Measurements from ENCODE around the gene TFAP2D.
A peak's percentile ranks its signal among the peaks of the same experiment; 100 is the strongest.

The TFAP2D gene

DNA sequence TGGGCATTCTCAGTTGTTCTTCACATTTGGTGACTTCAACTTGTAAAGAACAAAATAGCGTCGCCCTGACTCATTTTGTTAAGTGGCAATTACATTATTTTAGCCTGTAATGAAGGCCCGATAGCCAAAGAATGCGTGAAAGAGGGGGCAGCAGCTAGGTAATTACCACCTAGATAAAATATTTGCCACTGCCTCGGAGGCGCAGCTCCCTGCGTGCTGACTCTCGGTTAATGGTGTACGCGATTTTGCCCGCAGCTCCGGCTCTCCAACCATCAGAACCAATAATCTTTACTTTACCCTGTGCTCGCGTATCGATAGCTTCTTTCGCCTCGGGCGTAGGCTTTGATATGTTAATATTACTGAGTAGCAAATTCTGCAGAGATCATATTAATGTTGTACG, 8.7 kb downstream of the TFAP2D start:
- no peak for DNase-seq

DNA sequence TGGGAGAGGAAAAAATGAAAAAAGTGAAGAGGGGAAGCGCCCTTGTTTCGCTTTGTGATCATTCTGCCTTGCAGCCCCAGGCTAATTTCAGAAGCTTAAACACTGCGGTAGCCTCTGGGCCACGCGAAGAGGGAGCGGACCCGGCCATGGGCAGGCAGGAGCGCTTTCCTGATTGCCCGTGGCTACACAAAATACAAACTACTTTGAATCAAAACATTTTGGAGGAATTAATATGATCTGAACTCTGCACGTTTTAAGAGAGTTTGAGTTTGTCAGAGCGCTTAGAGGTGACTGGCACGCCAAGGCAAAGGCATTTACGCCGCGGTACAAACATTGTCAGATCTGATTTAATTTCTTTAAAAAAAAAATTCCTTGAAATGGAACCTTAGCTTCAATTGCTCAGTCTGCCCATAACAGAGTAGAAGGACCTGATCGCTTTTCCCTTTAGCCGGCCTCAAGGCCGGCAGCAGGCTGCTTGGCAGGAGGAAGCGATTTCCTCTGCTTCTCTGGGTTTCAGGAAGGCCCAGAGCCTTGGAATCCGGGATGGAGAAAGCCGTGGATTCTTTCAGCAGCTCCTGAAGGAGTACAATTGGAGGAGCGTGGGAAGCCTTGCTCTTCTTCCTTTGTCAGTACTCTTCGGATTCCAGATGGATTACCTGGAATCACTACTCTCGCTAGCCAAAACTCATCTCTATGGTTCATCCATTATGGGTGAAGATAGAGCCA, 9.7 kb downstream of the TFAP2D start:
- no peak for DNase-seq

DNA sequence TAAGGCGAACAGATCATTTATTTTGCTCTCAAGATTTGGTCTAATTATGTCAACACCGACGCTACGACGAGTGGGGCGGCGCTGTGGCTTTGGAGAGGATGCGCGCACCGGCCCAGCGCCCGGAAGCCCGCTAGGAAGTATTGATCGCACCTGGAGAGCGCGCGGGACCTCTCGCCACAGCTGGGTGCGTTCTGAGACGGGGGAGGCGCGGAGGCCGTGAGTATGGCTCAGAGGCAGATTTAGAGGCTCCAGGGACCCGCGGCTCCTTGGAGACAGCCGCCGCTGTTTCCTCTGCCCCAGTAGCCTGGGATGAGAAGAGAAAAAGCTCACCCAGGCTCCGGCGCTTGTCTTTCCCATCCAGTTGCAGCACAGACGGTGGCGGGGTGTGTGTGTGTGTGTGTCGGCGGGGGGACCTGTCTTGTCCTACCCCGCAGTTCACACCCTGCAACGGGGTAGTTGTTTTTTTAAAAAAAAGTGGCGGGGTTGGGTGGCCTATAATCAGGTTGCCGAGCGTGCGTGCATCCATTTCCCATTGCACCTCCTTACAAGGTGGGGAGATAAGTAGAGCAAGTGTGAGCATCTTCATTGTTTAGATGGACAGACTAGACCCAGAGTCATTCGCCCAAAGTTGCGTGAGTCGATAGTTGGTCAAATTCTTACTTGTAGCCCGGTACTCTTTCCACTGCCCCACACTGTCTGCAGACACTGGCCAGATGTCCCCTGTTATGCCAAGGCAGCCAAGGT, 11.2 kb downstream of the TFAP2D start:
- peak; percentile 43 for DNase-seq

DNA sequence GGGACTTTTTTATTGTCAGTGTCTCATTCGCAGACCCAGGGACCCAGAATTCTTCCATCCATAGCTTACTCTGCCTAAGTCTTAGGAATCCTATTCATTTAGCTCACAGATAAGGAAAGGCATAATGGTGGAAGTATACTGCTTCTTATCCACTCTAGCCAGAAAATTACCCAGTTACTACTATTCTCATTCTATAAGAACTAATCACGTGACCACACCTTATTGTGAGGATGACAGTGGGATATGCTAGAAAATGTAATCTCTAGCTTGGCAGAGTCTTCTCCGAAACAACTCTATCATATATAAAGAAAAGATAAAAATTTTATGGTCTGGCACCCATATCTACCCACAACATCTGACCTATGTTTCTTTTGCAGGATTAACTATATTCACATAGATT, 21.2 kb downstream of the TFAP2D start:
- DNase-seq = no peak

DNA sequence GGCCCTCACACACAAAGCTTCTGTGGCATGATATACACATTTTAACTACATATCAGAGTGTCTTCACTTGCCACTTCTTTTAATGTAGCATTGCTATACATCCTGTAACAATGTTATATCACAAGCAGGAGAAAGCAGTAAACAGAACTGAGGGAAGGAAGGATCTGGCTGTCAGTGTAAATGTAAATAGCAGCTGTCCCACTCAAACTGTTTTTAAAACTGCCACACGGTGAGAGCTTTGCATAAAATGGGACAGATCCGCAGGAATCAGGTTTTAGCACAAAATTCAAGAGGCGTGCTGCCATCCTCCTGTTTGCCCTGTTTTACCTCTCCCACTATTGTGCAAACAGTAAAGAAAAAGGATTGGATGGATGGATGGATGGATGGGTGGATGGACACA, 28.8 kb downstream of the TFAP2D start:
- no peak for DNase-seq

DNA sequence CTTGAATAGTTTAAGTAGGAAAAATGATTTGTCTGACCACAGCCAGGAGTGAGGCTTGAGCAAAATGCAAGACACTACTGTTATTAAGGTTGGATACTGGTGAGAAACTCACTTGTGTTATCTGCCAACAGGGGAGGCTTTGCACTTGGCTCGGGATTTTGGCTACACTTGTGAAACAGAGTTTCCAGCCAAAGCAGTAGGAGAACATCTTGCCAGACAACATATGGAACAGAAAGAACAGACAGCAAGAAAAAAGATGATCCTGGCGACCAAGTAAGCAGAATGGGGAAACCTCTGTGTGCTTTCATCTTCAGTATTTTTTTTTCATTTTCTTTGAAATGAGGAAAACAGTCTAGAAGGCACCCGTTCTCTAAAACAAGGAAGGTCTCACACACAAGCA, 31.6 kb downstream of the TFAP2D start:
- no peak for DNase-seq

DNA sequence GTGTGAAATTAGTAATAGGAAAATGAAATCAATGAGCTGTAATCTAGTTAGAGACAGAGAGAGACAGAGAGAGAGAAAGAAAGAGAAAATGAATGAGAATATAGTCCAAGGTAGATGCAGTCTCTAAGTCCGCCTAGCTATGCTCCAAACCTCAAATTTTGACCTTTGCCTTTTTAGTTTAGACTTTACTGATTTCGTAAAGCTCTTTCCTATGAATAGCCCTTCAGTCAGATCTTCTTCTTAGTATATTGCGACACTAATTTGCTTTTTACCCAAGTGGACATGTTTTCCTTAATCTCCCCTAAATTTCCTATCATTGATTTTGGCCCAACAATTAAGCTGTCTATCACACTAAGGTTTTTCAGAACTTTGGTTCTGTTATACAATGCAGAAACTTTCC, 49.5 kb downstream of the TFAP2D start:
- no peak for DNase-seq

DNA sequence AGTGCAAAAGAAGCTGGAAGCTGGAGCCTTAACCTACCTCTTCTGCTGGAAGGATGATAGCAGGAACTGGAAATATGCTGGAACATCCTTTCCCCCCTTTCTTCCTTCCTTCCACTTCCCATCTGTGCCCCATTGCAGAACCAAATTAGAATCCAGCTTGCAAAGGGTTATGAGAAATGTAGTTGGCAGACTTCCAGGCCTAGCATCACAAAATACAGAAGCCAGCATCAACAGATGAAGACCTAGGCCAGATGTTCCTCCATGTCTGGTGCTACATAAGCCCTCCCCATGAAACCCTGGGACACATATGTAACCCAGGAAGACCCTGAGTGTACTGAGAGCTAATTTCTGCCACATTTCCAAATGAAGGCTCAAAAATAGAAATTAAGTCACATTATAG, 65.4 kb downstream of the TFAP2D start:
- peak; percentile 69 for DNase-seq

DNA sequence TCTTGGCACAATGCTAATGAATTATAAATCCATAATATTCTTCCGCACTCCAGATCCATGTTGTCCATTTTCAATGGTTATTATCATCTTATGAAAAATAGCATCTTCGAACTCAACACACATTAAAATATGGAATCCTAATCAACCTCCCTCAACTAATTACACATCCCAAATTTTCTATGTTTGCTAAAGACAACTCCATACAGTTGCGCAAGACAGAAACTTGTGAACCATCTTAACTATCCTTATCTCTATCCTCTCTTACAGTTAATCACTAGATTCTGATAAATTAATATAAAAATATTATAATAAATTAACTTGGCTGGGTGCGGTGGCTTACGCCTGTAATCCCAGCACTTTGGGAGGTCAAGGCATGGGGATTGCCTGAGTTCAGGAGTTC, 67.1 kb downstream of the TFAP2D start:
- DNase-seq = no peak

DNA sequence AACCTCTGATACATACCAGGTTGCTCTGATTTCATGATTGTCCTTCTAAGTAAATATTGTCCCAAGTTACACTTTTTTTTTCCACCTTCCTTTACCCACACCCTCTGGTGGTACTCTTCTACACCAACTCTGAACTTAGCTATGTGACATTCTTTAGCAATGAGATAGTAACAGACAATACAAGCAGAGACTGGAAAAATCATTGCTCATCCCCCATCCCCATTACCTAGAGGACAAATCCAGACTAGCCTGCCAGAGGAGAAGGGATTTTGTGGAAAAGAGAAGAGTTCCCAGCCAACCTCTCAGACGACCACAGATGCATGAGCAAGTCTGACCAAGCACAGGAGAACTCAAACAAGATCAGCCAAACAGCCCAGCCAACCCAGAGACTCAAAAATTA, 72.6 kb downstream of the TFAP2D start:
- no peak for DNase-seq

DNA sequence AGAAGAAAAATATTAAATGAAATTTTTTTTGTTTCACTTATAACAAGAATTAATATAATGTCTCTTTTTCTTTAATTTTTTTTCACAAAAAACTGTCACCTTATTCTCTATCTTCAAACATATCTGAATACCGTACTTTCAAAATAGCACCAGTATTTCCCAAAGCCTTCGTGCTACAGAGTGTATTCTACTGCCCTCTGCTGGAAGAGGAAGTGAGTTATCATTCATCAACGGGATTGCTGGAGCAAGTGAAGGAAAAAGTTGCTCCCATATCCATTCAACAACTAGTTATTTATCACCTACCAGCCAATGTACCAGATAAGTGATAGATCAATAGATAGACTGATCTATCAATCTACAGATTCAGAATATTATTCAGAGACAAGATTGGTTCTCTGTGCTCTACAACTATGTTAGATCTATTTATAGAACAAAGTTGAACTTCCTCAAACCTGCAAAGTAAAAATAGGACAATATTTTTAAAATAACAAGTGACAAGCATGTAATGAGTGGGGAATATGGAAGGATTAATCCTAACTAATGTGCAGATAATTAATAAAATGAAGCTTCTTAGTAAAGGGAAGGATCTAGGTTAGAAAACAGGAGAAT, 78.7 kb downstream of the TFAP2D start:
- DNase-seq = peak; percentile 83

DNA sequence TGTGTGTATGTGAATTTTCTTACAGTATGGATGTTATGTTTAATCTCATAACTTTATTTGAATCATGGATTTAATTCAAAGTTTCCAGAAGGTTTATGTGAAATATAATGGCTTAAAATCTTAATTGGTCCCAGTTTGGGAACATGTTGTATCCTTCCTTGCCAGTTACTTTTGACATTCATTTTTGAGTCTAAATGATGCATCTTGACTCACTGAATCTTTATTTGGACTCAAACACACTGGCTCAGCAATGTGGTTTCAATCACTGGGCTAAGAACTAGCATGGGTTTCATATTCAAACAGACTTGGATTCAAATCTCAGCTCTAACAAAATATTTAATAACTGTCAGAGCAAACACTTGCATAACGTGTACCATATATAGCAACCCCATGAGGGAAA, 79.4 kb downstream of the TFAP2D start:
- DNase-seq = no peak

DNA sequence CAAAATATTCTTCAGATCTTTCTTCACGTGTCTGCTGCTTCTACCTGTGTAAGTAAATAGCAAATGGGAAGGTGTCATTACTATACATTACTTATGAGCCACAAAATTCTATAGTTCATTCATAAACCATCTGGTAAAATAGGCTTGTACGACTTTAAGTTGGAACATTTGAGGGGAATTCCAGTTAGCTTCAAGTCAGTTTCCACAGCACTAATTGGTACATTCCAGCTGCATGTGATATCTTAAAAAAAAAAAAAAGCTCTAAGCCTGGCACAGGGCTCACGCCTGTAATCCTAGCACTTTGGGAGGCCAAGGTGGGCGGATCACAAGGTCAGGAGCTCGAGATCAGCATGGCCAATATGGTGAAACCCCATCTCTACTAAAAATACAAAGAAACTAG, 82.2 kb downstream of the TFAP2D start:
- no peak for DNase-seq

DNA sequence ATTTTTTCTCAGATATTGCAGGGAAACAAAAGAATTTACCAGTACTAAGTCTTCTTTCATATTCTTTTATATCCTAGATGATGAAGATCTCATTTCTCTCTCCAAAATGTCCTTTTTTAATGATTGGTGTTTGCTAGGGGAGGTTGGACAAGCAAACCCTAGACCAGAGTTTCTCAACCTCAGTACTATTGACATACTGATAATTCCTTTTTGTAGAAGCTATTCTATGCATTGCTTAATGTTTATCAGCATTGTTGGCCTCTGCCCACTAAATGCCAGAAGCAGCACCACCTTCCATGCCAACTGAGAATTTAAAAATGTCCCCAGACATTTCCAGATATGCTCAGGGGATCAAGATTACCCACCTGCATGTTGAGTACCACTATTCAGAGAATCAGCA, 91.0 kb downstream of the TFAP2D start:
- no peak for DNase-seq

DNA sequence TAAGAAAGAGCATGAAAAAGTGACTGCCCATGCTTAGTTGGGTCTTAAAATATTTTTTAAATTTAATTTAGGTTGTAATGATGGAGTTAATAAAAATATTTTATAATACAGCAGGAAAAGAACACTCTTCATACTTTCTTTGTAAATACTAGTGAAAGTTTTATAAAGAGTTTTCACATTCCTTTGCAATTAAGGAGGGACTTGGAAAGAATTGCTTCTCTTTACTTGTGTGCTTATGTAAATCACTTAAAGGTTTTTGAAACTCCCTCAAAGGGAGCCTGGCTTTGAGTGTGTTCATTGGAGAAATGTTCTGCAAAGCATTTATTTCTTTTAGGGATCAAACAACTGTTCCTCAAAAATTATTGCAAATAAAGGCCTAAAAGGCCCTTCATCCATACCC, 93.7 kb downstream of the TFAP2D start:
- no peak for DNase-seq

DNA sequence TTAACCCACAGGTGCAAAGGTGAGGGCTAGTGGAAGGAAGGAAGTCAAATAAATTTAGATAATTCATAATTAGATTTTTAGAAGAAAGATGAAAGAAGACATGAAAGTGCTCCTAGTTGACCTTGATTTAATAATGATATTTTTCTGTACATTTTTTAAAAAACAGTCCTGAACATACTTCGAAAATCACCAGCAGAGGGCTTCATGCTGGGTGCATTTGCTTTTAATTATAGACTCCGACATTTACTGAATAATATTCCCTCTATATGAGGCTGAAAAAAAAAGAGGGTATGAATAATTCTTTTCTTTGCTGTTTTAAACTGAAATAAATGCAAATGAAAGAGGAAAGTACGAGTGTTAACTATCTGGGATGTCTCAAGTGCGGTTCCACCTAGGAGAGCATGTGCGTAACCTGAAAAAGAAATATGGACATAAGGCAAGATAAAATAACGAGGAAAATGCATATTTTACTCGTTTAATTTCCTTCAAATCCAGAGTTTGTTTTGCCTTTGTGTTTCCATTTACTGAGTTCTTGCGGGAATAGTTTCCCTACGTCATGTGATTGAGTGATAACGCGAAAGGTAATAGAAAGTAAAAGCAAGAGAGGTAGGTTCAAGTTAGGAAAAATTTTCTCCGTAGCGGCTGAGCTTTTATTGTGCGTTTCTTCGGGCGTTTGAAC, 102.2 kb downstream of the TFAP2D start:
- DNase-seq = no peak

DNA sequence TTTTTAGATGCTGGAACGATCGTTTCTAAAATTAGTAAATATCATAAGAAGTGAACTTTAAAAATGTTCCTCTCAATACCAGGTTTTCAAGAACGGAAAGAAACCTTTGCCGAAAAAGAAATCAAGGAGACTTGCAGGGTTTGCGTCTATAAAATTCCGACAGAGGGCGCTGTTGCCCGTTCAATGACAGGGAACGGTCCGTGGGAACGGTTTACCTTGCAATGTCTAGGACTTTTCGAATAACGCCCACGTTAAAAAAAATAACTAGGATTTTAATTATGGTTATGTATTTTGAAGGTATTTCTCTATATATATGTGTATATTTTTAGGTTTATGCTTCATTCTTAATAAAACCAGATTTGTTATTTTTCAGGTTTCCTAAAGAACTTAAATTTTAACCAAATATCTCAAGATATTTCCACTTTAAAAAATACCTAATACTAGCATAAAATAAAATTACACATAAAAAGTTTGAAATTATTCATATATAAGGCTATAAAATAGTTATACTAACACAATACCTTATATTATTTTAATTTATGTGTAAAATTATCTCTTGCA, 102.9 kb downstream of the TFAP2D start:
- DNase-seq = peak; percentile 88

DNA sequence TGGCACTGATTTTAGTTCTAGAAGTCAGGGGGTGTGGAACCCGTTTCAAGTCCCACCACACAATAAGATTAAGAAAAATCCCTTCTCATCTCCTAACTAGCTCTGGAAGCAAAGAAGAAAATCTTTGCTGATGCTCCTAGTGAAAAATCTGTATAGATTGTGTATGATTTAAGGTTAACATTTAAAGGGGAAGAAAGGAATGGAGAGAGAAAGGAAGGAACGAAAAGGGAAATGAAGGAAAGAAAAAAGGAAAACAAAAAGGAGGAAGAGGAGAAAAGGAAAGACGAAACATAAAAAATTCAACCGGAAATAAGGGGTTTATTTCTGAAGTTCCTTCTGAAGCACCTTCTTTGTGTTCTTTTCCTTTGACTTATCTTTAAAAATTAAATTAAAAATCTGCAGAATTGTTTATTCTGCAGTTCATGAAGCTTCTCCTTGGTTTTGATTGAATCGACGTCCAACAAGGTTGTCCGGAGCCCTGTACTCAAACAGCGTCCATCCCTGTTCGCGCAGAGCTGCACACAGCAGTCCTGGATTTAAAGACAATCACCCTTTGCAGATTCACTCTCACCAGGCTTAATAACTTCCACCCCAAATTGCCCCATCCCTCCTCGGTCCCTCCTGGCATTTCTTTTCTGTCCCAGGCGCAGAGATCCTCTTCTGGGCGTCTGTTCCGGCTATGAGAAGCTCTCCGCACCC, 103.8 kb downstream of the TFAP2D start:
- peak; percentile 12 for DNase-seq

DNA sequence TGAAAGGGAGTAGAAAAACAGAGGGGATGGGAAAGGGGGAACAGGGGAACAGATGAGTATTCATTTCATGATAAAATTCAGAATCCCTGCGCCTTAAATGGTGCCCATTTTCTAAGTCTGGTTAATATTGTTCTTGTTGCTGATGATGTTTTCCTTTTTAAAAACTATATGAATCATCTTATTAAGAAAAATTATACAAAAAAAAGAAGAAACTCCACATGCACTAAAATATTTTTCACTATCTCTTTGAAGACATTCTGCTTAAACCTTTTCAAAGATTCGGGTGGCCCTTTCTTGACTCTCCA, 104.3 kb downstream of the TFAP2D start:
- no peak for DNase-seq

DNA sequence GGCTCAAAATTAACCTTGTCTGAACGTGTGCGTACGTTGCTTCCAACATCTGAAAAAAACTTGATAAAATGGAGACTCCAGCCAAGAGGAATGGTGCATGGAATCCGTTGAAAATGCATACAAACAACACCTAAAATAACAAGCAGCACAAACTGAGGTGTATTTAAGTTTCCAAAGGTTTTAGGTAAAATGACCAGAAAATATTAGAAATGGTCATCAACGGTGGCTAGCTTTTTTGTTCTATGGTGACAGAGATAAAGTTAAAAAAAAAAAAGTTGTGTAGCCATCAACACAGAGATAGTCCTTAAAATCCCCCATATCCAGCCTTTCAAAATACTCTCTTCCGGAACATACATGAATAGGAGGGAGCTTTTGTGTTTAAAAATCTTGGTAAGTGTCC, 104.7 kb downstream of the TFAP2D start:
- no peak for DNase-seq

DNA sequence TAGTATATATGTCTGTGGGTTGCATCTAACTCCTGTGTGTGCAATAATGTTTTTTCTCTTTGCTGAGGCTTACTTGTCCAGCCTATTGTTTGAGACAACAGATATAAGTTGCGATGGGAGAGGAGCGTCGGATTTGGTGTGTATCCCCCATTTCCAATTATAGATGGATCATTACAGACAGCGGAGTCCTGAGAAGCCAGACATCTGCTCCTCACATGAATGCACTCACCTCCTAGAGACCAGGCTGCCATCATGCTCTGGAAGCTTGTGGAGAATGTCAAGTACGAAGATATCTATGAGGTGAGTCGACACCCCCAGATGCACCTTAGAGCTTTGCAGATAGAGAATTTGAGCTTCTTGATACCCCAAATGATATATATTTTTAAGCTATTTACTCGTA, 105.3 kb downstream of the TFAP2D start, which contains the start of gene TFAP2B:
Gene TFAP2B, plus strand, starts transcription at position 199 of the 400 bp plus-strand sequence. Its CDS starts 21 bp downstream, at position 220.
- peak; percentile 25 for DNase-seq

DNA sequence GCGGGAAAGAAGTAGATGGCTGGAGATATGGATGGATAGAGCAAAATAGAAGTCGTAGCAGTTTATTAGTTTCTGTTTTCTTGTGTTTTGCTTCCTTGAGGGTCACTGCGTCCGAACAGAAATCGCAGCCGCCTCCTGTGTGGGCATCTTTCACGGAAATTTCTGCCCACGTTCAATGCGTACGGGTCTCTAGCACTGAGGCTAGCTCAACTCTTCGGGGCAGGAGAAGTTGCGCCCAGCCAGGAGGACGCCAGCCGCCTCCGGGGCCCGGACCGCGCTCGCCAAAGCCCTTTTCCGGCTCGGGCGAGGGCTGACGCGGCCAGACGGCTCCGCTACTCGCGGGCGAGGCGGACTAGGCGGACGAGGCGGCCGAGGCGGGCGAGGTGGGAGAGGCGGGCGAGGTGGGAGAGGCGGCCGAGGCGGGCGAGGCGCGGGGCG, 106.2 kb downstream of the TFAP2D start:
- DNase-seq = peak; percentile 23
